Testis (tissue), 3 donors: ENCODE data around the gene TAF5L. TPM values are rescaled to one million over a fixed set of nuclear protein-coding genes. Genes with fewer than 3 reads are reported as not detected.
A peak's percentile ranks its signal among the peaks of the same experiment; 100 is the strongest.

ENCODE experiments used
- DNase-seq: peaks from one replicate; pipeline ENCODE4 v3.0.0-alpha.2; 2019
- H3K27ac ChIP-seq, 2 donors: fragments of 200-600 bp; sonication (generic); one replicate each; pipeline ENCODE4 v1.5.1; 2019
- H3K27me3 ChIP-seq: fragments of 200-600 bp; sonication (generic); one replicate; pipeline ENCODE4 v1.5.1; 2019
- H3K36me3 ChIP-seq: fragments of 200-600 bp; sonication (generic); one replicate; pipeline ENCODE4 v1.5.1; 2017; ENCODE audit warnings: low read depth; ENCODE audit errors: missing control alignments
- H3K4me1 ChIP-seq: fragments of 200-600 bp; sonication (generic); one replicate; pipeline ENCODE4 v1.5.1; 2019
- H3K4me3 ChIP-seq, 2 donors: fragments of 200-600 bp; sonication (generic); one replicate each; pipeline ENCODE4 v1.5.1; 2017 to 2019
- H3K9me3 ChIP-seq: fragments of 200-600 bp; sonication (generic); one replicate; pipeline ENCODE4 v1.5.1; 2017
- CTCF ChIP-seq, 3 experiments: fragments of 450-650 bp in 2 of 3; fragments of 200-600 bp in 1 of 3; sonication (generic) in 1 of 3; IDR thresholded peaks; one replicate each; pipeline ENCODE4 v1.5.1; 2016 to 2019; ENCODE audit warnings: antibody characterized with exemption in 3 of 3, mild to moderate bottlenecking in 2 of 3, moderate library complexity in 1 of 3
- POLR2A ChIP-seq: fragments of 450-650 bp; IDR thresholded peaks from one replicate; pipeline ENCODE4 v1.6.1; 2017; ENCODE audit warnings: antibody characterized with exemption, mild to moderate bottlenecking, moderate library complexity
- WGBS, 2 donors: methylation state at CpG; one replicate each; pipeline ENCODE4 v1.1.5; 2018; 5-methylcytosine and 5-hydroxymethylcytosine counted together
- intact Hi-C: fragments of 100-400 bp; cut with DNase I; formaldehyde crosslinking; loops from one replicate; pipeline ENCODE4 v1.15.1; 2023; ENCODE audit warnings: low total_unique reads
- polyA plus RNA-seq: library from polyadenylated mRNA; stranded (reverse); fragments of 350-450 nt; fragmentation: Illumina TruSeq; extraction: RNeasy Lipid Tissue Mini Kit (QIAGEN cat#74804); gene quantifications from one replicate; pipeline ENCODE4 v1.2.3, GENCODE V29; 2014; ENCODE audit warnings: low read depth, low replicate concordance; ENCODE audit not compliant: insufficient read depth
- total RNA-seq, 2 donors: library from RNA; depleted of rRNA; stranded (reverse); fragments of >200 nt; gene quantifications; one replicate each; pipeline ENCODE4 v1.2.3, GENCODE V29; 2016

Gene TAF5L
- total and polyA plus RNA-seq, 3 donors from 2014 or later: 12.8 to 24.6 (median 18.4) TPM

DNA sequence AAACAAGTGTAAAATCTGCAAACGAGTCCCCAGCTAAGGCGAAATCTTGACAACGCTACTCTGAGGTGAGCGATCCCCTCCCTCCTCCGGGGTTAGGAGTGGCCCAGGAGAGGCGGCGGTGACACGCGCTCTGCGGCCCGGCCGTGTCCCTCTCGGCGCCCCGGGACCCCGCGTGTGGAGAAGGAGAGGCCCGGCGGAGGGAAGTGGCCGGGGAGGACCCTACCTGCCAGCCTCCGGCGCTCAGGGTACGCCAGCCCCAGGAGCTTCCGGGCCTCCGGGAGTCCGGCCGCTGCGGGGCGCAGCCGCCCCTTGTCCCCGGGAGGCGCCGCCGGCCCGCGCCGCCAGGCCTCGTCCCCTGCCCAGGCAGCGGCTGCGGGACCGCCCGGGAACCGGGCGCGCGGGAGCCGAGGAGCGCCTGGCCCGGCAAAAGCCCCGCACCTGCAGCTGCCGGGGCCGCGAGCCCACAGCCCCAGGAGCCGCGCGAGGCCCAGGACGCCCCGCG lies 68.0 kb downstream of the TAF5L start:
- DNase-seq: peak; percentile 45
- H3K4me1 ChIP-seq: peaks cover 8% of the 10 kb centered on the region
- H3K4me3 ChIP-seq: peak overlapping the region; percentile 79 to 90
- peak overlapping the region; percentile 27 to 91 for H3K27ac ChIP-seq
- 0% methylated on average over 5 to 16 of the region's 59 CpGs for WGBS, 2 donors
- H3K36me3 ChIP-seq: no peaks in the 10 kb centered on the region
- H3K27me3 ChIP-seq: no peaks in the 10 kb centered on the region
- intact Hi-C loops: loop anchor here (5.0 kb wide), 1 partner anchor 69 kb away; the partner anchor contains the start of genes TAF5L and URB2
- TF ChIP-seq CTCF (IDR thresholded peaks at IDR 0.05) (no peak), POLR2A (no peak)
- H3K9me3 ChIP-seq: no peaks in the 10 kb centered on the region

DNA sequence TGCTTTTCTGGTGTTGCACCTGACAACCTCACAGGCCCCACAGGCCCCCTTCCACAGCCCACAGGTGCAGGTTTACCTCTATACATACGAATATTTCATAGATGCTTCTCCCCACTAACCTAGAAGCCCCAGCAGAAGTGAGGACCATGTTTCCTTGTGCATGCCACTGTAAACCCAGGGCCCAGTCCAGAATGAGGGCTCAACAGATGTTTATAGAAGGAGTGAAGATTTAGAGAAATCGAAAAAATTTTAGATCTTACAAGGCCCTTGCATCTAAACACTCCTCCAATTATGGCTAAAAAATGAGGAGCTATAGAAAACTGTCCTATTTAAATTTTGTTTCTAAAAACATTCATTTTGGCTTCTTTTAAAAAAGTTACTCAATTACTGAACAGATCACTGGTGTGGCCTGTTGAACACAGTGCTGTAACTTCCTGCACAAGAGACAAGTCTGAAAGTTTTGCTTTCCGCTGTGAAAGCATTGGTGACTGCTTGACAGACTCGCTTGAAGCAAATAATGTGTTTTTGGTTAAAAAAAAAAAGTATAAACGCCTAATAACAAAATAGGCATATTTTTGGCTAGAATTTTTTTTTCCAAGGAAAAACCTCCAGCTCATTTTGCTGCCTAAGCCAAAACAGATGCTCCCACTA lies 68.6 kb downstream of the TAF5L start:
- H3K4me3 ChIP-seq: peak overlapping the region; percentile 79 to 90
- peaks cover 8% of the 10 kb centered on the region for H3K4me1 ChIP-seq
- no peaks in the 10 kb centered on the region for H3K27me3 ChIP-seq
- TF ChIP-seq POLR2A: no peak
- no peak for TF ChIP-seq CTCF (IDR thresholded peaks at IDR 0.05)
- peak overlapping the region; percentile 27 to 91 for H3K27ac ChIP-seq
- H3K36me3 ChIP-seq: no peaks in the 10 kb centered on the region
- no peak for DNase-seq
- H3K9me3 ChIP-seq: no peaks in the 10 kb centered on the region
- 20 to 32% methylated on average over 5 of the region's 5 CpGs for WGBS, 2 donors
- intact Hi-C loops: loop anchor here (5.0 kb wide), 1 partner anchor 70 kb away; the partner anchor contains the start of genes TAF5L and URB2

DNA sequence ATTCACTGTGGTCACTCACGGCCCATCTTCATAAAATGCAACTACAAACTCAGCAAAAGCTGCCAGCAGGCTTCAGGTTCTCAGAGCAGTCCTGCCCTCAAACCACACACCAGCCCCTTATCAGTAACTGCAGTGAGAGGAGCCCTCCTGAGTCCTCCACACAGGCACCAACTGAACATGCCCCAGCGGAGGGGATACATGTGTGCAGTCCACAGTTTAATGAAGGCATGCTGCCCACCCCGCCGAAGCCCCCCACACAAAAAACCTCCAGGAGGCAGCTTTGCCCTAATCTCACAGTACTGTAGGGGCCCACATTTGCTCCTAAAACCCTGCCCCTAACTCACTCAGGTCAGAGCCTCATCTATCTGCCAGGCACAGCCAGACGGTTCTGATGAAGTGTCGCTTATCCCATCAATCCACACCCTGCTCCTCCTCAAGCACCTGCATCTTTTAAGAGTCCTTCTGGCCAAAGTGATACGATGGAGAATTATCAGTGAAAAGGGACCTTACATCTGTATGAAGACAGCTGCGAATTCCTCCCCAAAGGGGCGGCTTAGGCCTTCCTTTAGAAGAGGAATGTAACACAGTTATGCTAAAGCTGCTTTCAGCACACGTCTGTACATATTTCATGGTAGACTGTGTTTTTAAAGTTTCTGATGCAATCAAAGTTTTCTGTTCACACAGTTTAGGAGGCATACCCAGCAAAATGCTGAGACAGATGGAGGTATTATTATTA lies 70.9 kb downstream of the TAF5L start:
- Histone ChIP-seq H3K27me3 (no peaks in the 10 kb centered on the region), H3K4me3 (no peak overlapping the region), H3K9me3 (no peaks in the 10 kb centered on the region), H3K4me1 (peaks cover 8% of the 10 kb centered on the region), H3K36me3 (no peaks in the 10 kb centered on the region), H3K27ac (no peak overlapping the region)
- 79 to 81% methylated on average over 7 to 10 of the region's 10 CpGs for WGBS, 2 donors
- TF ChIP-seq POLR2A (no peak), CTCF (IDR thresholded peaks at IDR 0.05) (no peak)
- no peak for DNase-seq
- intact Hi-C loops: loop anchor here (5.0 kb wide), 1 partner anchor 72 kb away; the partner anchor contains the start of genes TAF5L and URB2

DNA sequence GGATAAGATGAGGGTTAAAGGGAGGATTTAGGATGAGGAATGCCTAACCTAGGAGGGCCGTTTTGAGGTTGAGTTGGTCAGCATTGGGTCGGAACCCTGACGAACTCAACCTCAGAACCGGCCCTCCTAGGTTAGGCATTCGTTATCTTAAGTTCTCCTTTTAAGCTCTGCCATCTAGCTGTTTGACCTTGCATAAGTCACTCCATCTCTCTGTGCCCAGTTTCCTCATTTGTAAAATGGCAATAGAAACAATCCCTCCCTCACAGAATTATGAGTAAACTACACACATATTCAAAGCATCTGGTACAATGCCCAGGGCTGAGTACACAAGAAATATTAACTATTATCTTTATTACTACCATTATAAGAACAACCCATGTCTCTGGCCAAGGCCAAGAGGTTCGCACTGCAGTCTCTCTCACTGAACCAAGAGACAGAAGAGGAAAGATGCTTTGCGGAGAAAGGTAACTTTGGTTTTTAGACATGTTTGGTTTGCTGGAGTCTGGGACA lies 72.2 kb downstream of the TAF5L start:
- no peak for TF ChIP-seq CTCF (IDR thresholded peaks at IDR 0.05)
- TF ChIP-seq POLR2A: no peak
- no peak overlapping the region for H3K4me3 ChIP-seq
- no peak for DNase-seq
- no peaks in the 10 kb centered on the region for H3K36me3 ChIP-seq
- H3K9me3 ChIP-seq: no peaks in the 10 kb centered on the region
- no peaks in the 10 kb centered on the region for H3K27me3 ChIP-seq
- no peak overlapping the region for H3K27ac ChIP-seq
- intact Hi-C loops: no loop called here
- 66 to 71% methylated on average over 7 of the region's 7 CpGs for WGBS, 2 donors
- peaks cover 4% of the 10 kb centered on the region for H3K4me1 ChIP-seq
